ENCODE results near the gene CAMKK2.

The CAMKK2 gene

GRCh38 chr12:121264135-121264534 lies 32.4 kb downstream of the CAMKK2 start:
- no peak overlapping the region for H3K4me3 ChIP-seq (ENCODE audit: low read depth, low read length)
- no CpG with 5 or more reads among the region's 8 CpGs for WGBS (ENCODE audit: extremely low coverage, insufficient coverage, insufficient read length)
- no peak overlapping the region for H2AK5ac ChIP-seq (ENCODE audit: low read length)
- no peak overlapping the region for H3K4ac ChIP-seq (ENCODE audit: low read depth, low read length)
- no peaks in the 10 kb centered on the region for H3K27me3 ChIP-seq (ENCODE audit: insufficient read depth, low read length)
- H3K9ac ChIP-seq (ENCODE audit: low read length) = no peak overlapping the region
- H3K27ac ChIP-seq (ENCODE audit: low read depth, low read length) = no peak overlapping the region
- no peaks in the 10 kb centered on the region for H3K79me1 ChIP-seq (ENCODE audit: low read length)
- no peak overlapping the region for H3K14ac ChIP-seq (ENCODE audit: low read length)
- H4K12ac ChIP-seq (ENCODE audit: low read depth, low read length) = no peak overlapping the region
- no peak for DNase-seq
- H2BK12ac ChIP-seq (ENCODE audit: low read length) = no peak overlapping the region
- no peak overlapping the region for H2BK5ac ChIP-seq (ENCODE audit: low read depth, low read length, poor library complexity)
- peak overlapping the region; percentile 46 for H3K23ac ChIP-seq (ENCODE audit: low read length)
- peaks cover 18 to 25% of the 10 kb centered on the region in 2 experiments for H3K36me3 ChIP-seq (ENCODE audit: control insufficient read depth in 1 of 2, insufficient read depth in 2 of 2, low read length in 2 of 2)
- no peaks in the 10 kb centered on the region for H3K9me3 ChIP-seq (ENCODE audit: insufficient read depth, low read depth, low read length)
- no peaks in the 10 kb centered on the region for H3K4me1 ChIP-seq (ENCODE audit: control insufficient read depth in 1 of 2, insufficient read depth in 2 of 2, low read length in 2 of 2)
- H3K79me2 ChIP-seq (ENCODE audit: control insufficient read depth, insufficient read depth, low read length, poor library complexity) = no peaks in the 10 kb centered on the region
- no peak overlapping the region for H4K91ac ChIP-seq (ENCODE audit: low read depth, low read length)
- no peak overlapping the region for H2BK120ac ChIP-seq (ENCODE audit: insufficient read depth, low read length, poor library complexity)
- H3K4me2 ChIP-seq (ENCODE audit: low read length) = no peak overlapping the region
- no peak overlapping the region for H4K8ac ChIP-seq (ENCODE audit: low read depth, low read length)
- no peak overlapping the region for H3K18ac ChIP-seq (ENCODE audit: low read length)
- no peak overlapping the region for H2AFZ ChIP-seq (ENCODE audit: insufficient read depth, low read length, poor library complexity)

- H3K27me3 ChIP-seq (ENCODE audit: insufficient read depth, low read length) = no peaks in the 10 kb centered on the region
- no peak overlapping the region for H2BK5ac ChIP-seq (ENCODE audit: low read depth, low read length, poor library complexity)
- no peak overlapping the region for H3K9ac ChIP-seq (ENCODE audit: low read length)
- no peak overlapping the region for H3K23ac ChIP-seq (ENCODE audit: low read length)
- no peak overlapping the region for H4K12ac ChIP-seq (ENCODE audit: low read depth, low read length)
- no peaks in the 10 kb centered on the region for H3K9me3 ChIP-seq (ENCODE audit: insufficient read depth, low read depth, low read length)
- H3K4ac ChIP-seq (ENCODE audit: low read depth, low read length) = no peak overlapping the region
- H3K4me2 ChIP-seq (ENCODE audit: low read length) = no peak overlapping the region
- no peak overlapping the region for H3K14ac ChIP-seq (ENCODE audit: low read length)
- no peaks in the 10 kb centered on the region for H3K79me2 ChIP-seq (ENCODE audit: control insufficient read depth, insufficient read depth, low read length, poor library complexity)
- no CpG with 5 or more reads among the region's 10 CpGs for WGBS (ENCODE audit: extremely low coverage, insufficient coverage, insufficient read length)
- H4K8ac ChIP-seq (ENCODE audit: low read depth, low read length) = no peak overlapping the region
- no peaks in the 10 kb centered on the region for H3K4me1 ChIP-seq (ENCODE audit: control insufficient read depth in 1 of 2, insufficient read depth in 2 of 2, low read length in 2 of 2)
- DNase-seq = no peak
- H2BK12ac ChIP-seq (ENCODE audit: low read length) = no peak overlapping the region
- H3K18ac ChIP-seq (ENCODE audit: low read length) = no peak overlapping the region
- H2BK120ac ChIP-seq (ENCODE audit: insufficient read depth, low read length, poor library complexity) = no peak overlapping the region
- H3K4me3 ChIP-seq (ENCODE audit: low read depth, low read length) = no peak overlapping the region
- H2AK5ac ChIP-seq (ENCODE audit: low read length) = no peak overlapping the region
- no peak overlapping the region for H4K91ac ChIP-seq (ENCODE audit: low read depth, low read length)
- H3K79me1 ChIP-seq (ENCODE audit: low read length) = no peaks in the 10 kb centered on the region
- peaks cover 14 to 18% of the 10 kb centered on the region in 2 experiments for H3K36me3 ChIP-seq (ENCODE audit: control insufficient read depth in 1 of 2, insufficient read depth in 2 of 2, low read length in 2 of 2)
- no peak overlapping the region for H2AFZ ChIP-seq (ENCODE audit: insufficient read depth, low read length, poor library complexity)
- H3K27ac ChIP-seq (ENCODE audit: low read depth, low read length) = no peak overlapping the region
Observed at GRCh38 chr12:121263206-121263935, 33.1 kb downstream of the CAMKK2 start.

- no peak for DNase-seq
- Histone ChIP-seq H2BK5ac (ENCODE audit: low read depth, low read length, poor library complexity) (no peak overlapping the region), H3K79me1 (ENCODE audit: low read length) (no peaks in the 10 kb centered on the region), H2BK12ac (ENCODE audit: low read length) (no peak overlapping the region), H3K4ac (ENCODE audit: low read depth, low read length) (no peak overlapping the region), H2BK120ac (ENCODE audit: insufficient read depth, low read length, poor library complexity) (no peak overlapping the region), H3K18ac (ENCODE audit: low read length) (no peak overlapping the region), H3K9ac (ENCODE audit: low read length) (no peak overlapping the region), H4K8ac (ENCODE audit: low read depth, low read length) (no peak overlapping the region), H3K4me1 (ENCODE audit: control insufficient read depth in 1 of 2, insufficient read depth in 2 of 2, low read length in 2 of 2) (no peaks in the 10 kb centered on the region), H3K27me3 (ENCODE audit: insufficient read depth, low read length) (no peaks in the 10 kb centered on the region), H3K23ac (ENCODE audit: low read length) (no peak overlapping the region), H4K91ac (ENCODE audit: low read depth, low read length) (no peak overlapping the region), H3K4me2 (ENCODE audit: low read length) (no peak overlapping the region), H3K14ac (ENCODE audit: low read length) (no peak overlapping the region), H3K27ac (ENCODE audit: low read depth, low read length) (no peak overlapping the region), H3K9me3 (ENCODE audit: insufficient read depth, low read depth, low read length) (no peaks in the 10 kb centered on the region), H3K4me3 (ENCODE audit: low read depth, low read length) (no peak overlapping the region), H3K36me3 (ENCODE audit: control insufficient read depth in 1 of 2, insufficient read depth in 2 of 2, low read length in 2 of 2) (peaks cover 13 to 17% of the 10 kb centered on the region in 2 experiments), H4K12ac (ENCODE audit: low read depth, low read length) (no peak overlapping the region), H2AK5ac (ENCODE audit: low read length) (no peak overlapping the region), H2AFZ (ENCODE audit: insufficient read depth, low read length, poor library complexity) (no peak overlapping the region), H3K79me2 (ENCODE audit: control insufficient read depth, insufficient read depth, low read length, poor library complexity) (no peaks in the 10 kb centered on the region)
- WGBS (ENCODE audit: extremely low coverage, insufficient coverage, insufficient read length) = no CpG with 5 or more reads among the region's 6 CpGs
Observed at GRCh38 chr12:121261398-121261797, 35.1 kb downstream of the CAMKK2 start.

- H2BK120ac ChIP-seq (ENCODE audit: insufficient read depth, low read length, poor library complexity) = no peak overlapping the region
- no peak overlapping the region for H4K91ac ChIP-seq (ENCODE audit: low read depth, low read length)
- H3K14ac ChIP-seq (ENCODE audit: low read length) = no peak overlapping the region
- H3K23ac ChIP-seq (ENCODE audit: low read length) = no peak overlapping the region
- no peak overlapping the region for H3K4me2 ChIP-seq (ENCODE audit: low read length)
- H3K9me3 ChIP-seq (ENCODE audit: insufficient read depth, low read depth, low read length) = no peaks in the 10 kb centered on the region
- no peak overlapping the region for H3K18ac ChIP-seq (ENCODE audit: low read length)
- no peak overlapping the region for H3K27ac ChIP-seq (ENCODE audit: low read depth, low read length)
- H2BK5ac ChIP-seq (ENCODE audit: low read depth, low read length, poor library complexity) = no peak overlapping the region
- no CpG with 5 or more reads among the region's 7 CpGs for WGBS (ENCODE audit: extremely low coverage, insufficient coverage, insufficient read length)
- H3K9ac ChIP-seq (ENCODE audit: low read length) = no peak overlapping the region
- no peak for DNase-seq
- H3K4me3 ChIP-seq (ENCODE audit: low read depth, low read length) = no peak overlapping the region
- H4K12ac ChIP-seq (ENCODE audit: low read depth, low read length) = no peak overlapping the region
- no peaks in the 10 kb centered on the region for H3K79me2 ChIP-seq (ENCODE audit: control insufficient read depth, insufficient read depth, low read length, poor library complexity)
- H3K27me3 ChIP-seq (ENCODE audit: insufficient read depth, low read length) = no peaks in the 10 kb centered on the region
- H2AFZ ChIP-seq (ENCODE audit: insufficient read depth, low read length, poor library complexity) = no peak overlapping the region
- H2BK12ac ChIP-seq (ENCODE audit: low read length) = no peak overlapping the region
- no peak overlapping the region for H4K8ac ChIP-seq (ENCODE audit: low read depth, low read length)
- H3K4me1 ChIP-seq (ENCODE audit: control insufficient read depth in 1 of 2, insufficient read depth in 2 of 2, low read length in 2 of 2) = no peaks in the 10 kb centered on the region
- H3K79me1 ChIP-seq (ENCODE audit: low read length) = no peaks in the 10 kb centered on the region
- no peak overlapping the region for H2AK5ac ChIP-seq (ENCODE audit: low read length)
- H3K4ac ChIP-seq (ENCODE audit: low read depth, low read length) = no peak overlapping the region
- H3K36me3 ChIP-seq (ENCODE audit: control insufficient read depth in 1 of 2, insufficient read depth in 2 of 2, low read length in 2 of 2) = peaks cover 15 to 17% of the 10 kb centered on the region in 2 experiments
Observed at GRCh38 chr12:121260091-121260490, 36.4 kb downstream of the CAMKK2 start.

All from trophoblast cell (in vitro differentiated cells and primary cell).